Spleen (tissue), 7 donors: ENCODE measurements around the gene PPP1R13B.

Experiments
- CTCF ChIP-seq, 11 experiments: fragments of 200-600 bp in 7 of 11; fragments of 450-650 bp in 4 of 11; sonication (generic) in 4 of 11; IDR thresholded peaks in 8 of 11; conservative IDR thresholded peaks in 3 of 11; 1 replicate in 7 of 11; 2 replicates in 4 of 11; pipeline versions ENCODE4 v1.4.0 to v1.8.0; 2016 to 2021; ENCODE audit warnings: antibody characterized with exemption in 11 of 11, inconsistent platforms in 4 of 11, mild to moderate bottlenecking in 1 of 11
- POLR2A ChIP-seq, 3 donors: fragments of 450-650 bp; IDR thresholded peaks; one replicate each; pipeline ENCODE4 v1.5.1; 2017; ENCODE audit warnings: antibody characterized with exemption in 3 of 3, mild to moderate bottlenecking in 1 of 3
- POLR2AphosphoS5 ChIP-seq, 3 donors: sonication (generic); formaldehyde crosslinking; IDR thresholded peaks; one replicate each; pipeline ENCODE4 v1.5.1; 2017; ENCODE audit warnings: antibody characterized with exemption in 3 of 3
- donor health status: DM: no; HTN: no; CAD: no; lungs with moderate emphysema.
- donor health status: DM: no; HTN: no; CAD: no.
- donor health status: DM: no; HTN: no; CAD: no.

GRCh38 chr14:103788086-103788485 is 59.3 kb downstream of the PPP1R13B start:
- TF ChIP-seq POLR2A (IDR thresholded peaks at IDR 0.05): no peak
- TF ChIP-seq CTCF (IDR thresholded peaks at IDR 0.05 in 8 of 11, conservative IDR thresholded peaks at IDR 0.05 in 3 of 11): no peak
- TF ChIP-seq POLR2AphosphoS5 (IDR thresholded peaks at IDR 0.05): no peak
